GM12878 (cell line): ENCODE measurements around the gene DNMT3B. TPM values are rescaled to one million over a fixed set of nuclear protein-coding genes. Genes with fewer than 3 reads are reported as not detected.
A peak's percentile ranks its signal among the peaks of the same experiment; 100 is the strongest.

Experiments used
- ATAC-seq: fragments of 200-7000 bp; cut with Tn5 transposase; 3 replicates; pipeline ENCODE4 v1.9.1; 2020; ENCODE audit warnings: mild to moderate bottlenecking, moderate library complexity
- BruUV-seq: library from RNA; stranded (reverse); fragments of 400-500 nt; replicated peaks from 2 replicates; lab custom pipeline; 2021; lab: Mats Ljungman, UMichigan
- CTCF ChIA-PET: fragments of 300-600 bp; sonication (Branson Sonifier 250); formaldehyde crosslinking; extraction: SDS; loops from one replicate; lab custom pipeline; 2021; ENCODE audit warnings: inconsistent platforms; lab: Yijun Ruan, JAX
- POLR2A ChIA-PET: fragments of 350-600 bp; formaldehyde crosslinking; extraction: SDS; loops from one replicate; lab custom pipeline; 2021; ENCODE audit warnings: inconsistent platforms; lab: Charles Lee
- RAD21 ChIA-PET: fragments of 300-600 bp; sonication (Branson Sonifier 250); formaldehyde crosslinking; loops from one replicate; lab custom pipeline; 2023; ENCODE audit warnings: antibody characterized with exemption; ENCODE audit not compliant: unreplicated experiment; lab: Charles Lee
- SMC1A ChIA-PET: fragments of 300-600 bp; sonication (Branson Sonifier 250); formaldehyde crosslinking; loops from one replicate; lab custom pipeline; 2023; ENCODE audit not compliant: unreplicated experiment, uncharacterized antibody; lab: Charles Lee
- DNase-seq: peaks from one replicate; pipeline ENCODE4 v3.0.0-alpha.2; 2011; ENCODE audit warnings: low read depth, low spot score
- FAIRE-seq: peaks from 3 replicates; lab custom pipeline; 2011; peaks lifted over from hg19 to GRCh38; lab: Jason Lieb, UNC
- H2AFZ ChIP-seq: 2 replicates; pipeline ENCODE4 v1.6.0; 2011; ENCODE audit warnings: low read depth, low read length, control low read depth; ENCODE audit not compliant: control insufficient read depth
- H3K27ac ChIP-seq: 2 replicates; pipeline ENCODE4 v1.5.1; 2011; ENCODE audit warnings: control low read depth; ENCODE audit not compliant: control insufficient read depth, insufficient read depth
- H3K27me3 ChIP-seq, 2 experiments: replicated peaks in 1 of 2; 2 replicates each; pipeline versions ENCODE4 v1.6.0 to v1.6.1; 2011; ENCODE audit warnings: low read length in 1 of 2; ENCODE audit not compliant: control insufficient read depth in 2 of 2, insufficient read depth in 2 of 2
- H3K36me3 ChIP-seq, 2 experiments: 2 replicates each; pipeline ENCODE4 v1.5.1; 2011; ENCODE audit warnings: low read length in 1 of 2; ENCODE audit not compliant: control insufficient read depth in 2 of 2, insufficient read depth in 2 of 2
- H3K4me1 ChIP-seq: 2 replicates; pipeline ENCODE4 v1.6.1; 2011; ENCODE audit warnings: mild to moderate bottlenecking, low read length, moderate library complexity, mixed read lengths; ENCODE audit not compliant: control insufficient read depth, insufficient read depth
- H3K4me2 ChIP-seq: 2 replicates; pipeline ENCODE4 v1.6.0; 2011; ENCODE audit warnings: control low read depth; ENCODE audit not compliant: control insufficient read depth, insufficient read depth
- H3K4me3 ChIP-seq: fragments of 200-600 bp; sonication (generic); 2 replicates; pipeline ENCODE4 v1.5.1; 2016
- H3K79me2 ChIP-seq: 2 replicates; pipeline ENCODE4 v1.6.0; 2011; ENCODE audit warnings: low read length; ENCODE audit not compliant: control insufficient read depth, insufficient read depth
- H3K9ac ChIP-seq: 2 replicates; pipeline ENCODE4 v1.8.0; 2011; ENCODE audit warnings: low read length, control low read depth, mixed read lengths; ENCODE audit not compliant: control insufficient read depth, insufficient read depth
- H3K9me3 ChIP-seq: replicated peaks from 3 replicates; pipeline ENCODE4 v1.5.1; 2011; ENCODE audit warnings: mild to moderate bottlenecking, low read length; ENCODE audit not compliant: control insufficient read depth, insufficient read depth
- H4K20me1 ChIP-seq: 2 replicates; pipeline ENCODE4 v1.6.0; 2011; ENCODE audit not compliant: control insufficient read depth, insufficient read depth
- BACH1 ChIP-seq: fragments of 450-650 bp; IDR thresholded peaks from 2 replicates; pipeline ENCODE4 v1.6.1; 2017; ENCODE audit warnings: mild to moderate bottlenecking, borderline replicate concordance
- CHD2 ChIP-seq: IDR thresholded peaks from 2 replicates; pipeline ENCODE4 v1.6.1; 2011; ENCODE audit warnings: low read depth, low read length, improper control_type of control experiment, borderline replicate concordance
- CREB1 ChIP-seq: IDR thresholded peaks from 2 replicates; pipeline ENCODE4 v1.6.1; 2012; ENCODE audit warnings: low read depth, mild to moderate bottlenecking, inconsistent platforms
- EED ChIP-seq: sonication (generic); IDR thresholded peaks from 2 replicates; pipeline ENCODE4 v1.6.1; 2016; ENCODE audit warnings: antibody characterized with exemption, low read depth
- JUNB ChIP-seq: IDR thresholded peaks from 2 replicates; pipeline ENCODE4 v1.6.1; 2016; ENCODE audit warnings: antibody characterized with exemption, mild to moderate bottlenecking
- KDM1A ChIP-seq: fragments of 200-600 bp; sonication (generic); IDR thresholded peaks from 2 replicates; pipeline ENCODE4 v1.6.1; 2016; ENCODE audit warnings: borderline replicate concordance
- NKRF ChIP-seq: fragments of 450-650 bp; conservative IDR thresholded peaks from 2 replicates; pipeline ENCODE4 v1.6.1; 2017; ENCODE audit warnings: mild to moderate bottlenecking, moderate library complexity
- PBX3 ChIP-seq: IDR thresholded peaks from 2 replicates; pipeline ENCODE4 v1.6.1; 2011; ENCODE audit warnings: mild to moderate bottlenecking, low read depth, low read length, moderate library complexity; ENCODE audit not compliant: insufficient replicate concordance
- PML ChIP-seq: IDR thresholded peaks from 2 replicates; pipeline ENCODE4 v1.6.1; 2012; ENCODE audit warnings: low read length, inconsistent platforms
- RUNX3 ChIP-seq: IDR thresholded peaks from 2 replicates; pipeline ENCODE4 v1.6.1; 2012; ENCODE audit warnings: low read length, inconsistent platforms
- YBX1 ChIP-seq: fragments of 450-650 bp; IDR thresholded peaks from 2 replicates; pipeline ENCODE4 v1.6.1; 2016; ENCODE audit warnings: antibody characterized with exemption
- ZZZ3 ChIP-seq: IDR thresholded peaks from 2 replicates; pipeline ENCODE4 v1.6.1; 2011; ENCODE audit warnings: low read depth; ENCODE audit not compliant: control insufficient read depth, insufficient read length
- WGBS: methylation state at CpG from one replicate; pipeline ENCODE4 v1.1.6; 2016; ENCODE audit warnings: low lambda C conversion rate; ENCODE audit not compliant: insufficient replicate concordance, insufficient coverage; ENCODE audit errors: missing lambda C conversion rate; 5-methylcytosine and 5-hydroxymethylcytosine counted together
- in situ Hi-C: fragments of 300-500 bp; cut with MboI; formaldehyde crosslinking; loops from 9 replicates; pipeline ENCODE4 v1.14.3; 2018; ENCODE audit warnings: mixed read lengths
- intact Hi-C: fragments of 100-400 bp; cut with micrococcal nuclease; formaldehyde crosslinking; loops from one replicate; pipeline ENCODE4 v1.14.2; 2022; ENCODE audit not compliant: unreplicated experiment
- polyA plus RNA-seq, 11 experiments: library from polyadenylated mRNA; depleted of rRNA in 4 of 11; unstranded in 6 of 11; stranded (reverse) in 5 of 11; fragments of >200 nt; fragmentation: Nextera tagmentation in 4 of 11; fragmentation: Illumina TruSeq in 1 of 11; extraction: Ambion mirVana in 4 of 11; extraction: Trizol in 1 of 11; gene quantifications; 1 replicate in 1 of 11; 2 replicates in 10 of 11; pipeline versions ENCODE4 v1.2.1 to v1.2.3, GENCODE V29; 2011 to 2016; ENCODE audit warnings: inconsistent platforms in 2 of 11, missing spikeins in 2 of 11, low read depth in 1 of 11
- total RNA-seq, 4 experiments: library from RNA; depleted of rRNA in 3 of 4; stranded (reverse); fragments of >200 nt in 3 of 4; fragmentation: Illumina TruSeq in 1 of 4; extraction: Trizol in 1 of 4; gene quantifications; 2 replicates each; pipeline versions ENCODE4 v1.2.1 to v1.2.3, GENCODE V29; 2013 to 2021

Gene DNMT3B
- total and polyA plus RNA-seq, 10 of the 15 experiments (the other 5 are each of a cell fraction or from before 2014, with no cell fraction given) = 0.23 to 1.9 (median 1.1) TPM

GRCh38 chr20:32837157-32837556, 75.0 kb downstream of the DNMT3B start (continued):
- TF ChIP-seq PBX3 = no peak
- no peak for TF ChIP-seq NKRF

GRCh38 chr20:32839227-32839981, 77.2 kb downstream of the DNMT3B start:
- Histone ChIP-seq H3K4me2 (no peak overlapping the region), H3K79me2 (peaks cover 9% of the 10 kb centered on the region)
- CTCF ChIA-PET = no interaction called here

More at GRCh38 chr20:32839227-32839981, 77.2 kb downstream of the DNMT3B start:
- BruUV-seq = no TSS peak
- in situ Hi-C loops = no loop called here
- TF ChIP-seq ZZZ3 = no peak
- TF ChIP-seq PML = no peak
- peak; percentile 40; the same call in 1 of the 2 replicates for TF ChIP-seq EED
- no peak for TF ChIP-seq CREB1
- no peak for TF ChIP-seq KDM1A
- TF ChIP-seq CHD2 = no peak
- TF ChIP-seq JUNB = 0 out of 2 replicates have a peak, but pooled peaks have one; percentile 23
- peak; percentile 71 for TF ChIP-seq RUNX3
- no peak for TF ChIP-seq BACH1
- no peak for TF ChIP-seq YBX1
- FAIRE-seq (peak; percentile 44), ATAC-seq (no peak), DNase-seq (no peak)
- Histone ChIP-seq H2AFZ (no peak overlapping the region), H3K4me1 (no peaks in the 10 kb centered on the region; the same call in 1 of the 2 replicates), H3K9ac (no peak overlapping the region), H3K9me3 (no peaks in the 10 kb centered on the region), H3K36me3 (peaks cover 26 to 46% of the 10 kb centered on the region in 2 experiments), H3K27me3 (no peaks in the 10 kb centered on the region), H4K20me1 (no peaks in the 10 kb centered on the region), H3K27ac (no peak overlapping the region), H3K4me3 (no peak overlapping the region)
- ChIA-PET SMC1A (no interaction called here), POLR2A (no interaction called here), RAD21 (no interaction called here)
- 45% methylated on average over 17 of the region's 17 CpGs for WGBS
- intact Hi-C loops = no loop called here
